ENCODE results near the gene THAP6. TPM values are rescaled to one million over a fixed set of nuclear protein-coding genes. Genes with fewer than 3 reads are reported as not detected.

THAP6 gene
- polyA plus RNA-seq, 1 experiment = 15.1 TPM

- POLR2A ChIA-PET = no interaction called here
- CTCF ChIA-PET = no interaction called here
Observed at GRCh38 chr4:75549019-75549418, 34.7 kb downstream of the THAP6 start.

GRCh38 chr4:75552452-75552851, 38.2 kb downstream of the THAP6 start:
- H3K9me3 ChIP-seq (ENCODE audit: control insufficient read depth, insufficient read depth, low read length) = no peaks in the 10 kb centered on the region
- H3K4me3 ChIP-seq (ENCODE audit: low read depth, low read length) = no peak overlapping the region
- no peak for DNase-seq (ENCODE audit: low read depth, low spot score)
- no peak overlapping the region for H3K27ac ChIP-seq (ENCODE audit: low read depth, low read length)
- no peaks in the 10 kb centered on the region for H3K27me3 ChIP-seq (ENCODE audit: control insufficient read depth, insufficient read depth, low read length)
- ChIA-PET CTCF (no interaction called here), POLR2A (no interaction called here)
- no peak for TF ChIP-seq CTCF (IDR thresholded peaks at IDR 0.05; ENCODE audit: low read depth, low read length)

More at GRCh38 chr4:75549019-75549418, 34.7 kb downstream of the THAP6 start:
- H3K27me3 ChIP-seq (ENCODE audit: control insufficient read depth, insufficient read depth, low read length) = no peaks in the 10 kb centered on the region
- no peaks in the 10 kb centered on the region for H3K9me3 ChIP-seq (ENCODE audit: control insufficient read depth, insufficient read depth, low read length)
- H3K27ac ChIP-seq (ENCODE audit: low read depth, low read length) = no peak overlapping the region
- no peak for TF ChIP-seq CTCF (IDR thresholded peaks at IDR 0.05; ENCODE audit: low read depth, low read length)
- H3K4me3 ChIP-seq (ENCODE audit: low read depth, low read length) = no peak overlapping the region
- no peak for DNase-seq (ENCODE audit: low read depth, low spot score)

GRCh38 chr4:75555294-75556164, 41.3 kb downstream of the THAP6 start, which contains the start of gene ODAPH:
ODAPH (plus strand) TSS chr4:75556066; CDS start chr4:75556083, 17 bp downstream.
- H3K4me3 ChIP-seq (ENCODE audit: low read depth, low read length) = no peak within 1 kb of the TSS
- no peaks in the 10 kb centered on the region for H3K9me3 ChIP-seq (ENCODE audit: control insufficient read depth, insufficient read depth, low read length)
- POLR2A ChIA-PET = no interaction called here
- TF ChIP-seq CTCF (IDR thresholded peaks at IDR 0.05; ENCODE audit: low read depth, low read length) = 0 out of 2 replicates have a peak, but pooled peaks have one; percentile 19
- no peak within 1 kb of the TSS for H3K27ac ChIP-seq (ENCODE audit: low read depth, low read length)
- no peaks in the 10 kb centered on the region for H3K27me3 ChIP-seq (ENCODE audit: control insufficient read depth, insufficient read depth, low read length)
- CTCF ChIA-PET = interaction anchor here (0.8 to 1.9 kb wide), 3 partner anchors 7 to 169 kb away, joined by 4 to 7 read pairs (median 4); partner anchors contain the start of gene USO1
- no peak for DNase-seq (ENCODE audit: low read depth, low spot score)

GRCh38 chr4:75557696-75558095, 43.4 kb downstream of the THAP6 start:
- Histone ChIP-seq H3K4me3 (ENCODE audit: low read depth, low read length) (no peak overlapping the region), H3K27ac (ENCODE audit: low read depth, low read length) (no peak overlapping the region), H3K9me3 (ENCODE audit: control insufficient read depth, insufficient read depth, low read length) (no peaks in the 10 kb centered on the region; the same call in 1 of the 2 replicates), H3K27me3 (ENCODE audit: control insufficient read depth, insufficient read depth, low read length) (no peaks in the 10 kb centered on the region)
- ChIA-PET CTCF (no interaction called here), POLR2A (no interaction called here)
- TF ChIP-seq CTCF (IDR thresholded peaks at IDR 0.05; ENCODE audit: low read depth, low read length) = no peak
- DNase-seq (ENCODE audit: low read depth, low spot score) = no peak

GRCh38 chr4:75561789-75562188, 47.5 kb downstream of the THAP6 start:
- POLR2A ChIA-PET = no interaction called here
- Histone ChIP-seq H3K27me3 (ENCODE audit: control insufficient read depth, insufficient read depth, low read length) (peaks cover 5% of the 10 kb centered on the region), H3K4me3 (ENCODE audit: low read depth, low read length) (no peak overlapping the region), H3K27ac (ENCODE audit: low read depth, low read length) (no peak overlapping the region), H3K9me3 (ENCODE audit: control insufficient read depth, insufficient read depth, low read length) (no peaks in the 10 kb centered on the region; the same call in 1 of the 2 replicates)
- TF ChIP-seq CTCF (IDR thresholded peaks at IDR 0.05; ENCODE audit: low read depth, low read length) = no peak
- CTCF ChIA-PET = no interaction called here
- DNase-seq (ENCODE audit: low read depth, low spot score) = no peak
